BLaER1 treated with 17β-estradiol and CSF1 and Interleukin-3, amounts not matched to agents 10 nM and 100 nM (cell line): ENCODE results near the gene CA5B.
"Not testable (repeated sequence)": the region's sequence is repeated elsewhere in the genome, so short reads cannot be mapped to it uniquely, and the experiment has no call there.

Experiments used
- H3K27ac ChIP-seq, 11 experiments: shearing (Covaris generic); formaldehyde crosslinking; 2 replicates each; pipeline ENCODE4 v1.8.1; 2022
- H3K27me3 ChIP-seq, 11 experiments: shearing (Covaris generic); formaldehyde crosslinking; 2 replicates each; pipeline ENCODE4 v1.8.1; 2022
- H3K36me3 ChIP-seq, 11 experiments: shearing (Covaris generic); formaldehyde crosslinking; 2 replicates each; pipeline ENCODE4 v1.8.1; 2022
- H3K4me1 ChIP-seq, 10 experiments: shearing (Covaris generic); formaldehyde crosslinking; 2 replicates each; pipeline ENCODE4 v1.8.1; 2022
- H3K4me2 ChIP-seq, 11 experiments: shearing (Covaris generic); formaldehyde crosslinking; 2 replicates each; pipeline ENCODE4 v1.8.1; 2022
- H3K4me3 ChIP-seq, 10 experiments: shearing (Covaris generic); formaldehyde crosslinking; 2 replicates each; pipeline ENCODE4 v1.8.1; 2022
- H3K9ac ChIP-seq, 11 experiments: shearing (Covaris generic); formaldehyde crosslinking; 2 replicates each; pipeline ENCODE4 v1.8.1; 2022
- H3K9me3 ChIP-seq, 11 experiments: shearing (Covaris generic); formaldehyde crosslinking; replicated peaks in 1 of 11; 2 replicates each; pipeline ENCODE4 v1.8.1; 2022
- H4K20me1 ChIP-seq, 11 experiments: shearing (Covaris generic); formaldehyde crosslinking; 2 replicates each; pipeline ENCODE4 v1.8.1; 2022
- Cebpa-rat ChIP-seq, 11 experiments: shearing (Covaris generic); IDR thresholded peaks; 2 replicates each; pipeline ENCODE4 v1.8.1; 2022

The CA5B gene

GRCh38 chrX:15737959-15738902 lies at the start of gene CA5B:
CA5B (plus strand) TSS chrX:15738270; CDS start chrX:15750024, 11,754 bp downstream.
- peaks cover 0 to 35% (median 16%) of the 10 kb centered on the region in 11 experiments; a peak in 13 of 22 replicates for H4K20me1 ChIP-seq
- H3K4me1 ChIP-seq, result peaks cover 5 to 17% (median 10%) of the 10 kb centered on the region in 10 experiments; a peak in 14 of 20 replicates
- TF ChIP-seq Cebpa-rat (IDR thresholded peaks at IDR 0.05), result no peak
- H3K4me2 ChIP-seq, result peak within 1 kb of the TSS; percentile 68 to 92 (median 86)
- H3K27ac ChIP-seq, result peak within 1 kb of the TSS in 8 of 11 experiments; percentile 18 to 69 (median 54); a peak in 11 of 22 replicates
- 0 out of 22 replicates have a peak, but pooled peaks cover 0 to 4% (median 0%) of the 10 kb centered on the region in 11 experiments for H3K36me3 ChIP-seq
- H3K4me3 ChIP-seq, result peak within 1 kb of the TSS; percentile 52 to 72 (median 60)
- H3K27me3 ChIP-seq, result peaks cover 17 to 52% (median 43%) of the 10 kb centered on the region in 11 experiments; a peak in 21 of 22 replicates
- no peaks in the 10 kb centered on the region for H3K9me3 ChIP-seq
- peak within 1 kb of the TSS; percentile 37 to 71 (median 66); a peak in 20 of 22 replicates for H3K9ac ChIP-seq

- TF ChIP-seq Cebpa-rat (IDR thresholded peaks at IDR 0.05), result no peak
- Histone ChIP-seq H3K27ac (no peak overlapping the region), H3K36me3 (peaks cover 65 to 92% (median 75%) of the 10 kb centered on the region in 11 experiments), H3K4me3 (no peak overlapping the region), H3K9ac (no peak overlapping the region), H3K9me3 (peaks cover 0 to 7% (median 0%) of the 10 kb centered on the region in 11 experiments; a peak in 5 of 22 replicates), H4K20me1 (peaks cover 0 to 74% (median 55%) of the 10 kb centered on the region in 11 experiments; a peak in 20 of 22 replicates), H3K4me1 (peaks cover 0 to 9% (median 3%) of the 10 kb centered on the region in 10 experiments; a peak in 7 of 20 replicates), H3K27me3 (peaks cover 0 to 15% (median 5%) of the 10 kb centered on the region in 11 experiments; a peak in 10 of 22 replicates), H3K4me2 (peak overlapping the region in 2 of 11 experiments; percentile 36 to 46; a peak in 3 of 22 replicates)
These were observed 43.1 kb upstream of the CA5B start for GRCh38 chrX:15694941-15695451.

GRCh38 chrX:15696516-15696915 lies 41.6 kb upstream of the CA5B start:
- Histone ChIP-seq H3K4me2 (no peak overlapping the region), H3K9me3 (peaks cover 0 to 7% (median 0%) of the 10 kb centered on the region in 11 experiments; a peak in 5 of 22 replicates), H3K27me3 (peaks cover 0 to 19% (median 5%) of the 10 kb centered on the region in 11 experiments; a peak in 10 of 22 replicates), H4K20me1 (peaks cover 0 to 72% (median 42%) of the 10 kb centered on the region in 11 experiments; a peak in 20 of 22 replicates), H3K9ac (no peak overlapping the region), H3K27ac (no peak overlapping the region), H3K36me3 (peaks cover 50 to 90% (median 66%) of the 10 kb centered on the region in 11 experiments), H3K4me3 (no peak overlapping the region), H3K4me1 (peaks cover 0 to 9% (median 3%) of the 10 kb centered on the region in 10 experiments; a peak in 7 of 20 replicates)
- TF ChIP-seq Cebpa-rat (IDR thresholded peaks at IDR 0.05), result no peak

GRCh38 chrX:15702488-15703371 lies 35.3 kb upstream of the CA5B start:
- no peak for TF ChIP-seq Cebpa-rat (IDR thresholded peaks at IDR 0.05)
- Histone ChIP-seq H4K20me1 (peaks cover 0 to 40% (median 9%) of the 10 kb centered on the region in 11 experiments; a peak in 9 of 22 replicates), H3K36me3 (peaks cover 11 to 54% (median 23%) of the 10 kb centered on the region in 11 experiments; a peak in 21 of 22 replicates), H3K27me3 (peaks cover 0 to 19% (median under 1%) of the 10 kb centered on the region in 11 experiments; a peak in 7 of 22 replicates), H3K9me3 (peaks cover 0 to 8% (median 0%) of the 10 kb centered on the region in 11 experiments; a peak in 5 of 22 replicates), H3K4me2 (no peak overlapping the region), H3K4me1 (no peaks in the 10 kb centered on the region), H3K4me3 (no peak overlapping the region), H3K27ac (no peak overlapping the region), H3K9ac (no peak overlapping the region)

GRCh38 chrX:15703809-15704208 lies 34.3 kb upstream of the CA5B start:
- H3K36me3 ChIP-seq, result peaks cover 11 to 47% (median 21%) of the 10 kb centered on the region in 11 experiments; a peak in 21 of 22 replicates
- peaks cover 0 to 50% (median 15%) of the 10 kb centered on the region in 11 experiments; a peak in 11 of 22 replicates for H4K20me1 ChIP-seq
- not testable (repeated sequence) for H3K9me3 ChIP-seq, H3K9ac ChIP-seq, H3K27ac ChIP-seq, H3K4me1 ChIP-seq, H3K4me2 ChIP-seq, H3K4me3 ChIP-seq
- H3K27me3 ChIP-seq, result peaks cover 0 to 25% (median 5%) of the 10 kb centered on the region in 11 experiments; a peak in 7 of 22 replicates

GRCh38 chrX:15704273-15704672 lies 33.8 kb upstream of the CA5B start:
- H3K4me2 ChIP-seq, H3K27ac ChIP-seq, H3K9ac ChIP-seq, H3K4me1 ChIP-seq, H3K9me3 ChIP-seq, H3K4me3 ChIP-seq: not testable (repeated sequence)
- Histone ChIP-seq H3K36me3 (peaks cover 11 to 44% (median 21%) of the 10 kb centered on the region in 11 experiments; a peak in 21 of 22 replicates), H3K27me3 (peaks cover 0 to 25% (median 5%) of the 10 kb centered on the region in 11 experiments; a peak in 7 of 22 replicates), H4K20me1 (peaks cover 0 to 50% (median 15%) of the 10 kb centered on the region in 11 experiments; a peak in 11 of 22 replicates)

GRCh38 chrX:15714529-15714928 lies 23.5 kb upstream of the CA5B start:
- H3K36me3 ChIP-seq, result peaks cover 0 to 7% (median 0%) of the 10 kb centered on the region in 11 experiments; a peak in 3 of 22 replicates
- H3K27me3 ChIP-seq, result peaks cover 4 to 39% (median 28%) of the 10 kb centered on the region in 11 experiments; a peak in 15 of 22 replicates
- no peak overlapping the region for H3K4me2 ChIP-seq
- H3K9ac ChIP-seq, result no peak overlapping the region
- H3K9me3 ChIP-seq, result no peaks in the 10 kb centered on the region
- no peak for TF ChIP-seq Cebpa-rat (IDR thresholded peaks at IDR 0.05)
- no peaks in the 10 kb centered on the region for H3K4me1 ChIP-seq
- H3K4me3 ChIP-seq, result no peak overlapping the region
- H4K20me1 ChIP-seq, result peaks cover 0 to 14% (median 0%) of the 10 kb centered on the region in 11 experiments; a peak in 5 of 22 replicates
- no peak overlapping the region for H3K27ac ChIP-seq
